A172 (cell line): Measurements from ENCODE around the gene BCO1. TPM values are rescaled to one million over a fixed set of nuclear protein-coding genes. Genes with fewer than 3 reads are reported as not detected.

Experiments
- DNase-seq: peaks from one replicate; pipeline ENCODE4 v3.0.0-alpha.2; 2015; ENCODE audit warnings: low spot score
- total RNA-seq: library from RNA; depleted of rRNA; stranded (reverse); fragments of >200 nt; shearing (Covaris generic); gene quantifications from 2 replicates; pipeline ENCODE4 v1.2.3, GENCODE V29; 2014; rRNA removed

BCO1 gene
- total RNA-seq, 1 experiment from 2014 or later: 0.19 TPM

- no peak for DNase-seq
Measured at GRCh38 chr16:81318711-81319110, 80.2 kb downstream of the BCO1 start.

- peak; percentile 63 for DNase-seq
Measured at GRCh38 chr16:81319221-81319912, 80.9 kb downstream of the BCO1 start.

- no peak for DNase-seq
Measured at GRCh38 chr16:81321039-81321438, 82.5 kb downstream of the BCO1 start.

GRCh38 chr16:81321536-81321935 lies 83.0 kb downstream of the BCO1 start:
- no peak for DNase-seq

GRCh38 chr16:81324808-81325207 lies 86.3 kb downstream of the BCO1 start:
- no peak for DNase-seq

- no peak for DNase-seq
Measured at GRCh38 chr16:81327011-81327410, 88.5 kb downstream of the BCO1 start.

- DNase-seq: no peak
Measured at GRCh38 chr16:81327447-81328196, 89.1 kb downstream of the BCO1 start.

GRCh38 chr16:81329947-81330346 lies 91.5 kb downstream of the BCO1 start:
- DNase-seq: no peak

- DNase-seq: no peak
Measured at GRCh38 chr16:81333356-81333755, 94.9 kb downstream of the BCO1 start.

GRCh38 chr16:81335669-81336068 lies 97.2 kb downstream of the BCO1 start:
- no peak for DNase-seq

GRCh38 chr16:81337097-81337496 lies 98.6 kb downstream of the BCO1 start:
- DNase-seq: no peak

Other genes with a start within 250 kb of the BCO1 start
- gene CMC2, start 231.8 kb upstream of the BCO1 start, total RNA-seq: 197 and 288 TPM in 2 replicates
- 123 and 128 TPM in 2 replicates for gene CENPN, start 231.5 kb upstream of the BCO1 start, total RNA-seq
- gene ATMIN, start 202.8 kb upstream of the BCO1 start, total RNA-seq: 59.9 and 62.1 TPM in 2 replicates
- 0.65 and 2.0 TPM in 2 replicates for gene C16orf46, start 161.5 kb upstream of the BCO1 start, total RNA-seq
- 72.8 and 85.0 TPM in 2 replicates for gene GCSH, start 142.3 kb upstream of the BCO1 start, total RNA-seq
- gene GAN, start 76.3 kb downstream of the BCO1 start, total RNA-seq: 12.7 and 14.2 TPM in 2 replicates
- gene CMIP, start 206.1 kb downstream of the BCO1 start, total RNA-seq: 5.9 and 8.0 TPM in 2 replicates